ENCODE data around the gene INTS6L. TPM values are rescaled to one million over a fixed set of nuclear protein-coding genes. Genes with fewer than 3 reads are reported as not detected.

Gene INTS6L
- total RNA-seq, 2 experiments from 2014 or later = 26.7 to 30.5 TPM

DNA sequence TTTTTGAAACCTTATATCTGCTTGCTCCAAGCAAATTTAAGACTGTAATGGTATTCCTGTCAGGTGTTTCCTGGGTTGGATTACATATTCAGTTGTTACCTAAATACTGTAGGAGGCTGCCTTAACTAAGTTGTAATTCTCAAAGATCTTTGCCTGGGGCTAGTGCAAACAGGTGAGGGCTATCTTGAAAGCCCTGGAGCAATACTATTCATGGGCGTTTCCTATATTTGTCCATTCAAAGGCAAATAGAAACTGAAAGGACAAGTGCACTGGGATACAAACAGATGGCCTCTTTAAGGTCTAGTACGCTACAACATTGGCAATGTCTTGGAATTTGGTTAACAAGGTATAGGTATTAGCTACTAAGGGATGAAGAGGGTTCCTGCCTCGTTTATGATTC is 108.9 kb downstream of the INTS6L start:
- no peak overlapping the region for H3K4me3 Mint-ChIP-seq

More for the DNA sequence above, 108.9 kb downstream of the INTS6L start:
- Histone ChIP-seq H3K9me3 (ENCODE audit: control insufficient read depth in 1 of 2, insufficient read depth in 1 of 2, low read length in 2 of 2) (no peaks in the 10 kb centered on the region), H3K27ac (ENCODE audit: low read depth in 1 of 2, low read length in 2 of 2) (no peak overlapping the region), H3K4me1 (ENCODE audit: insufficient read depth, low read length) (no peaks in the 10 kb centered on the region), H3K36me3 (ENCODE audit: insufficient read depth, low read length) (no peaks in the 10 kb centered on the region), H3K27me3 (ENCODE audit: control insufficient read depth in 1 of 2, insufficient read depth in 2 of 2, low read length in 2 of 2) (no peaks in the 10 kb centered on the region), H3K4me3 (ENCODE audit: low read length) (no peak overlapping the region)
- intact Hi-C loops (cut with DNase I, micrococcal nuclease) = no loop called here
- TF ChIP-seq, protein P1, sequence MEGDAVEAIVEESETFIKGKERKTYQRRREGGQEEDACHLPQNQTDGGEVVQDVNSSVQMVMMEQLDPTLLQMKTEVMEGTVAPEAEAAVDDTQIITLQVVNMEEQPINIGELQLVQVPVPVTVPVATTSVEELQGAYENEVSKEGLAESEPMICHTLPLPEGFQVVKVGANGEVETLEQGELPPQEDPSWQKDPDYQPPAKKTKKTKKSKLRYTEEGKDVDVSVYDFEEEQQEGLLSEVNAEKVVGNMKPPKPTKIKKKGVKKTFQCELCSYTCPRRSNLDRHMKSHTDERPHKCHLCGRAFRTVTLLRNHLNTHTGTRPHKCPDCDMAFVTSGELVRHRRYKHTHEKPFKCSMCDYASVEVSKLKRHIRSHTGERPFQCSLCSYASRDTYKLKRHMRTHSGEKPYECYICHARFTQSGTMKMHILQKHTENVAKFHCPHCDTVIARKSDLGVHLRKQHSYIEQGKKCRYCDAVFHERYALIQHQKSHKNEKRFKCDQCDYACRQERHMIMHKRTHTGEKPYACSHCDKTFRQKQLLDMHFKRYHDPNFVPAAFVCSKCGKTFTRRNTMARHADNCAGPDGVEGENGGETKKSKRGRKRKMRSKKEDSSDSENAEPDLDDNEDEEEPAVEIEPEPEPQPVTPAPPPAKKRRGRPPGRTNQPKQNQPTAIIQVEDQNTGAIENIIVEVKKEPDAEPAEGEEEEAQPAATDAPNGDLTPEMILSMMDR (IDR thresholded peaks at IDR 0.05) = no peak
- H3K36me3 Mint-ChIP-seq (ENCODE audit: low read depth) = no peaks in the 10 kb centered on the region
- CTCF ChIA-PET = no interaction called here
- H3K9me3 Mint-ChIP-seq = no peaks in the 10 kb centered on the region
- no peaks in the 10 kb centered on the region for H3K4me1 Mint-ChIP-seq (ENCODE audit: low read depth)
- POLR2A ChIA-PET = no interaction called here
- DNase-seq (no peak), ATAC-seq (ENCODE audit: poor library complexity) (no peak)
- no peak overlapping the region for H3K27ac Mint-ChIP-seq
- no peaks in the 10 kb centered on the region for H3K27me3 Mint-ChIP-seq

Other genes with a start within 250 kb of the INTS6L start
- not detected for gene ETDC, start 211.2 kb upstream of the INTS6L start, total RNA-seq
- gene ZNF75D, start 176.6 kb upstream of the INTS6L start, total RNA-seq = 1 to 10 TPM; 5.8 to 6.3 TPM
- 1 to 10 TPM; 1.4 to 1.6 TPM for gene ZNF449, start 175.9 kb upstream of the INTS6L start, total RNA-seq
- 1 to 10 TPM; 1.1 to 1.3 TPM for gene SMIM10L2A, start 98.7 kb upstream of the INTS6L start, total RNA-seq
- not detected for gene CT45A1, start 193.0 kb downstream of the INTS6L start, total RNA-seq
- gene CT45A3, start 247.5 kb downstream of the INTS6L start, total RNA-seq = not detected